Measurements from ENCODE around the gene FAR2. TPM values are rescaled to one million over a fixed set of nuclear protein-coding genes. Genes with fewer than 3 reads are reported as not detected.
"Not testable (repeated sequence)": the region's sequence is repeated elsewhere in the genome, so short reads cannot be mapped to it uniquely, and the experiment has no call there.

FAR2 gene
- total RNA-seq, 3 donors from 2014 or later: 8.2 to 18.2 (median 9.8) TPM

GRCh38 chr12:29133181-29133580 is 15.9 kb upstream of the FAR2 start:
- Histone ChIP-seq H3K27me3 (no peaks in the 10 kb centered on the region), H3K27ac (no peak overlapping the region), H3K36me3 (no peaks in the 10 kb centered on the region), H3K4me3 (no peak overlapping the region), H3K9me3 (no peaks in the 10 kb centered on the region), H3K4me1 (no peaks in the 10 kb centered on the region)
- no peak for DNase-seq (ENCODE audit: low spot score in 2 of 2)
- intact Hi-C loops (cut with DNase I; ENCODE audit: low total_unique reads): no loop called here
- TF ChIP-seq POLR2A (IDR thresholded peaks at IDR 0.05) (no peak), POLR2AphosphoS5 (IDR thresholded peaks at IDR 0.05) (no peak)
- TF ChIP-seq, protein P1, sequence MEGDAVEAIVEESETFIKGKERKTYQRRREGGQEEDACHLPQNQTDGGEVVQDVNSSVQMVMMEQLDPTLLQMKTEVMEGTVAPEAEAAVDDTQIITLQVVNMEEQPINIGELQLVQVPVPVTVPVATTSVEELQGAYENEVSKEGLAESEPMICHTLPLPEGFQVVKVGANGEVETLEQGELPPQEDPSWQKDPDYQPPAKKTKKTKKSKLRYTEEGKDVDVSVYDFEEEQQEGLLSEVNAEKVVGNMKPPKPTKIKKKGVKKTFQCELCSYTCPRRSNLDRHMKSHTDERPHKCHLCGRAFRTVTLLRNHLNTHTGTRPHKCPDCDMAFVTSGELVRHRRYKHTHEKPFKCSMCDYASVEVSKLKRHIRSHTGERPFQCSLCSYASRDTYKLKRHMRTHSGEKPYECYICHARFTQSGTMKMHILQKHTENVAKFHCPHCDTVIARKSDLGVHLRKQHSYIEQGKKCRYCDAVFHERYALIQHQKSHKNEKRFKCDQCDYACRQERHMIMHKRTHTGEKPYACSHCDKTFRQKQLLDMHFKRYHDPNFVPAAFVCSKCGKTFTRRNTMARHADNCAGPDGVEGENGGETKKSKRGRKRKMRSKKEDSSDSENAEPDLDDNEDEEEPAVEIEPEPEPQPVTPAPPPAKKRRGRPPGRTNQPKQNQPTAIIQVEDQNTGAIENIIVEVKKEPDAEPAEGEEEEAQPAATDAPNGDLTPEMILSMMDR (IDR thresholded peaks at IDR 0.05): no peak

GRCh38 chr12:29133680-29134079 is 15.4 kb upstream of the FAR2 start:
- no peak for TF ChIP-seq POLR2A (IDR thresholded peaks at IDR 0.05)
- TF ChIP-seq, protein P1 (IDR thresholded peaks at IDR 0.05): no peak
- no peak for TF ChIP-seq POLR2AphosphoS5 (IDR thresholded peaks at IDR 0.05)
- intact Hi-C loops (cut with DNase I; ENCODE audit: low total_unique reads): no loop called here
- Histone ChIP-seq H3K4me1 (no peaks in the 10 kb centered on the region), H3K27me3 (no peaks in the 10 kb centered on the region), H3K27ac (no peak overlapping the region), H3K36me3 (no peaks in the 10 kb centered on the region), H3K4me3 (no peak overlapping the region), H3K9me3 (no peaks in the 10 kb centered on the region)
- no peak for DNase-seq (ENCODE audit: low spot score in 2 of 2)

- H3K4me1 ChIP-seq; H3K27ac ChIP-seq; H3K4me3 ChIP-seq; H3K27me3 ChIP-seq; H3K9me3 ChIP-seq; intact Hi-C loops (cut with DNase I; ENCODE audit: low total_unique reads); DNase-seq (ENCODE audit: low spot score in 2 of 2); H3K36me3 ChIP-seq: not testable (repeated sequence)
Measured at GRCh38 chr12:29138256-29138655, 10.8 kb upstream of the FAR2 start.

GRCh38 chr12:29138855-29139254 is 10.2 kb upstream of the FAR2 start:
- H3K36me3 ChIP-seq; DNase-seq (ENCODE audit: low spot score in 2 of 2); H3K4me1 ChIP-seq; H3K4me3 ChIP-seq; H3K9me3 ChIP-seq; H3K27me3 ChIP-seq; H3K27ac ChIP-seq; intact Hi-C loops (cut with DNase I; ENCODE audit: low total_unique reads): not testable (repeated sequence)

- H3K4me3 ChIP-seq: no peak overlapping the region
- intact Hi-C loops (cut with DNase I; ENCODE audit: low total_unique reads): no loop called here
Measured at GRCh38 chr12:29145372-29146170, 3.5 kb upstream of the FAR2 start.

GRCh38 chr12:29146196-29146595 is 2.9 kb upstream of the FAR2 start:
- H3K27ac ChIP-seq: no peak overlapping the region
- no peak overlapping the region for H3K4me3 ChIP-seq
- H3K9me3 ChIP-seq: no peaks in the 10 kb centered on the region
- peaks cover 6 to 9% of the 10 kb centered on the region in 2 donors for H3K4me1 ChIP-seq
- no peaks in the 10 kb centered on the region for H3K36me3 ChIP-seq
- intact Hi-C loops (cut with DNase I; ENCODE audit: low total_unique reads): no loop called here
- no peaks in the 10 kb centered on the region for H3K27me3 ChIP-seq
- TF ChIP-seq POLR2A (IDR thresholded peaks at IDR 0.05) (no peak), POLR2AphosphoS5 (IDR thresholded peaks at IDR 0.05) (no peak)
- TF ChIP-seq, protein P1 (IDR thresholded peaks at IDR 0.05): no peak
- no peak for DNase-seq (ENCODE audit: low spot score in 2 of 2)

More at GRCh38 chr12:29145372-29146170, 3.5 kb upstream of the FAR2 start:
- no peak overlapping the region for H3K27ac ChIP-seq
- no peaks in the 10 kb centered on the region for H3K36me3 ChIP-seq
- H3K27me3 ChIP-seq: no peaks in the 10 kb centered on the region
- TF ChIP-seq, protein P1 (IDR thresholded peaks at IDR 0.05): no peak
- no peak for TF ChIP-seq POLR2A (IDR thresholded peaks at IDR 0.05)
- H3K9me3 ChIP-seq: no peaks in the 10 kb centered on the region
- no peak for DNase-seq (ENCODE audit: low spot score in 2 of 2)
- H3K4me1 ChIP-seq: peaks cover 6 to 9% of the 10 kb centered on the region in 2 donors
